Dermis microvascular lymphatic vessel endothelial cell (primary cell): ENCODE measurements around the gene CAPZB. TPM values are rescaled to one million over a fixed set of nuclear protein-coding genes. Genes with fewer than 3 reads are reported as not detected.

Experiments
- DNase-seq, 2 donors: peaks; one replicate each; pipeline versions ENCODE4 v3.0.0 to v3.0.0-alpha.2; 2010; ENCODE audit warnings: low read depth in 2 of 2
- total RNA-seq: library from RNA; depleted of rRNA; stranded (reverse); fragments of >200 nt; gene quantifications from 2 replicates; pipeline ENCODE4 v1.2.1, GENCODE V29; 2014

CAPZB gene
- total RNA-seq, 1 donor from 2014 or later, result 119 TPM

DNA sequence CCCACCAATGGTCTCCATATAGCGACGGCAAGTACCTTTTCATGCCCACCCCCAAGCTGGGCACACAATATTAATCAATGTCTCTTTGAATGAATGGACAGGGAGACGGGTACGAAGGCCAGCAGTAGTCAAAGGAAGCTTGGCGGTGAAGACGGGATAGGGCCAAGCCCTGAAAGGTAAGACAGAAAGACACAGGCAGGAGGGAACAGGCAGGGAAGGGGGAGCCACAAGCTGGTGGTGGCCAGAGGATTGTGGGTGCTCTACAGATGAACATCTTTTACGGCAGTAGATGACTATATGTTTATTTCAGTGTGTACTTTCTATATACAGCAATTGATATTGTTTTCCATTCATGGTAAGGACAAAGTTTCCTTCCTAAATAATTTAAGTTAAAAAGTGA lies 16.3 kb downstream of the CAPZB start:
- DNase-seq, result no peak

DNA sequence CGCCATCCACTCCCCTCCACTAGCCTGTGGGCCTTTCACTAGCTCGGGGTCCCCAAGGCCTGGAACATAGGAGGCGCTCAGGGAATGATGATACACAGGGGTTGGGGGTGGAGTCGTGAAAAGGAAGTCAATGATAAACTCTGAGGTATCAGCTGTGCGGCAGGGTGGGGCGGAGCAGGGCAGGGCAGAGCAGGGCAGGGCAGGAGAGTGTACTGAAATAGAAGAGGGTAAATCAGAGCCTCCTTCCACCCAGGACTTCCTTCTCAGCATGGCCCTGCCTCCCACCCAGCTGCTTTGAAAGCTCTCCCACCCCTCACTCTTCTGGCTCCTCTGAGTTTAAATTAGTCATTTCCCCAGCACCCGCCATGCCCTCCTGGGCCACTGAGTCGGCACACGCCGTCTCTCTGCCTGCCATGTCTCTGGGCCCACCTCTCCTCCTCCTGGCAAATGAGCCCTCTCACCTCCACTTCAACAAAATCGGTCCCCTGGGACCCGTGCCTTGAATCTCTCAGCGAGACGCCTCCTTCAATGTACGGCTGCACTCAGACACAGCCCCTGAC lies 16.9 kb downstream of the CAPZB start:
- DNase-seq, result peak in 1 of 2 donors; percentile 39

DNA sequence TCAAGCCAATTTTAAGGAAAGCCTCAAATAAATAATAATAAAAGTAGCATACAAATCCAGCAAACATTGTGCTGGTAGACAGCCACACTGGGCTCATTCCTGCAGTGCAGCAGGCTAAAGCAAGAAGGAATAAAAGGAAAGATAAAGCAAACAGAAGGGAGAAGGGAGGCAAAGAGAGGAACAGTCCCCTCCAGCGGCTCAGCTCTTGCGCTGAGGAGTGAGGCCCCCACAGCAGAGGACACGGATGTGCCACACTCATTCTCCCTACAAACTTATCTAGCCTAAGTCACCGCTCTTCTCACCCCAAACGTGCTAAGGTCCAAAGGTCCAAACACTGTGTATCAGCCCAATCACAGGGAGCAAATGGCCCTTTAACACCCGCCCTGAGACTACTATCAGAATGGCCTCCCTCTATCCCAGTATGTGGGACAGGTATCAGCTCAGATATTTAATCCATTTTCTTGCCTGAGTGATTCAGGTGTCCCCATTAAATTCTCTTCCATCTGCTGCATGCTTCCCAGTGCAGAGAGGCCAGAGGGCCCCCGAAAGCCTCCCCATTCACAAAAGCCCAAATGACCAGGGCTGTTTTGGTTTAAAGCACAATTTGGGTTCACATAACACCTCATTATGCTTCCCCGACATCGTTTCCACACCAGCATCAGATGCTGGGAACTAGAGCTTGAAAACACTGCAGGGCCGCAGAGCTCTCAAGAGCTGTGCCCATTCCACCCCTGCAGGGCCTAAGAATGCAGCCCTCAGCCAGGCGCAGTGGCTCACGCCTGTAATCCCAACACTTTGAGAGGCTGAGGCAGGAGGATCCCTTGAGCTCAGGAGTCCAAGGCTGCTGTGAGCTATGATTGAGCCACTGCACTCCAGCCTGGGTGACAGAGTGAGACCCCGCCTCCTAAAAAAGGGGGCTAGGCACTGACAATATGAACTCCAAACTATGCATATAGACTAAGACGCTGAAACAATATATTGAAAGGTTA lies 17.8 kb downstream of the CAPZB start:
- DNase-seq, result no peak

DNA sequence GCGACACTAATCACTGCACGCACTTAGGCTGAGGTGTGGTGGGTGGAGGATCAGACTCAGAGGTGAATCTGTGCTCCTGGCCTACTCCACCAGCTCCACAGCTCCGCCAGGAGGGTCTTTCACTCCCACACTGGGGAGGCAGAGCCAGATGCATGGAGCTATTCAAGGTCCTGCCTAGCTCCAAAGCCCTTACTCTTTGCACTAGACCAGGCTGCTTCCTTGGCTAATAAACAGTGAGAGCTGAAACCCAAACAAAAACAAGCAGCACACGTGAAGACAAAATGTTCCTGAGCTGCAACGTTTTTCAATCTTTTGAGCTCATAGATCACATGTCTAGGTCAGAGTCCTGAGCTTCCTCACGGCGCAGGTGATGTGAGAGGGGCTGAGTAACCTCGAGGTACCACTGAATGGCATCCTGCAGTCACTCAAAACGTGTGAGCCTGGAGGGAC lies 19.2 kb downstream of the CAPZB start:
- no peak for DNase-seq

DNA sequence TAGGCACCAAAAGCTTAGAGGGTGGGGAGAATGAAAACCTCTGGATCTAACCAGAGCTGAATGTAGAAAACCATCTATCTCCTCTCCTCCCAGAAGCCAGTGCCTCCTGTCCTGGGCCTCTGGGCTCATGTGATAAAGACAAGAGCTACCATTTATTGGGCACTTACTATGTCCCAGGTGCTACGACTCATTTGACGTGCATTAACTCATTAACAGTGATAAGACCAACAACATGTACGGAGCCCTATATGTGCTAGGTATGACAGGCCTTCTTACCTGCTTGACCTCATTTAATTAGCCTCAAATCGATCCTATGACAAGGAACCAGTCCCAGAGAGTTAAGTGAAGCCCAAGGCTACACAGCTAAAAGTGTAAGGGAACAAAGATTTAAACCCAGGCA lies 19.7 kb downstream of the CAPZB start:
- DNase-seq, result no peak

DNA sequence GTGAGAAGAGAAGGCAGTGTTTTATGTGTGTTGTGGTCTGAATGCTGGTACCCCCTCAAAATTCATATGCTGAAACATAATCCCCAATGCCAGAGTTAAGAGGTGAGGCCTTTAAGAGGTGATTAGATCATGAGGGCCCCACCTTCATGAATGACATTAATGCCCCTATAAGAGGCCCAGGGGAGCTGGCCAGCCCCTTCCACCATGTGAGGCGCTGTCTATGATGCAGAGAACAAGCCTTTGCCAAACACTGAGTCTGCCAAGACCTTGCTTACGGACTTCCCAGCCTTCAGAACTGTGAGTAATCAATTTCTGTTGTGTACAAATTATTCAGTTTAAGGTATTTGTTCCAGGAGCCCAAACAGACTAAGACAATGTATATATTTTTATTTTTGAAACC lies 20.2 kb downstream of the CAPZB start:
- no peak for DNase-seq

DNA sequence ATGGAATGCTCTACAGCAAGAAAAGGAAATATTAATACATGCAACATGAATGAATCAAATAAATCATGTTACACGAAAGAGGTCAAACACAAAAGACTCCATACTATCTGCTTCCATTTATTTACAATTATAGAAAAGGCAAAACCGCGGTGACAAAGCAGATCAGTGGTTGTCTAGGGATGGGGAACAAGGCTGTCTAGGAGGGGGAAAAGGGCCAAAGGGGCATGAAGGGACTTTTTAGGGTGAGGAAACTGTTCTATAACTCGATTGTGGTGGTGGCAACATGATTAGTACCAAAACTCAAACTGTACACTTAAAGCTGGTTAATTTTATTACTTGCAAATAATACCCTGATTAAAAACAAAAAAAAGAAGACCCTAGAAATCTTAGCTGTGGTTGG lies 20.6 kb downstream of the CAPZB start:
- DNase-seq, result no peak

DNA sequence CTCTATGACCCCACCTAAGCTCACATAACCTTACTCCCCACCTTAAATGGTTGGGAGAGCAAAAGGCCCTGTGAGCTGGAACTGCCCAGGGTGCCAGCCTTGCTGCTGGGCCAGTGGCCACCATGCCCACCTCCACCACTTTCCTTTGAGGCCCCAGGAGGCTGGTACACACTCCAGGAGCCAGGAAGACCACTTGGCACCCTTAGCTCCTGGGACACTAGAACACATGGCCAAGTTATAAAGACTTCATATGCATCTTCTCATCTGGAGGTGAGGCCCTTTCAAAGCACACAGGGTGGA lies 21.9 kb downstream of the CAPZB start:
- no peak for DNase-seq

DNA sequence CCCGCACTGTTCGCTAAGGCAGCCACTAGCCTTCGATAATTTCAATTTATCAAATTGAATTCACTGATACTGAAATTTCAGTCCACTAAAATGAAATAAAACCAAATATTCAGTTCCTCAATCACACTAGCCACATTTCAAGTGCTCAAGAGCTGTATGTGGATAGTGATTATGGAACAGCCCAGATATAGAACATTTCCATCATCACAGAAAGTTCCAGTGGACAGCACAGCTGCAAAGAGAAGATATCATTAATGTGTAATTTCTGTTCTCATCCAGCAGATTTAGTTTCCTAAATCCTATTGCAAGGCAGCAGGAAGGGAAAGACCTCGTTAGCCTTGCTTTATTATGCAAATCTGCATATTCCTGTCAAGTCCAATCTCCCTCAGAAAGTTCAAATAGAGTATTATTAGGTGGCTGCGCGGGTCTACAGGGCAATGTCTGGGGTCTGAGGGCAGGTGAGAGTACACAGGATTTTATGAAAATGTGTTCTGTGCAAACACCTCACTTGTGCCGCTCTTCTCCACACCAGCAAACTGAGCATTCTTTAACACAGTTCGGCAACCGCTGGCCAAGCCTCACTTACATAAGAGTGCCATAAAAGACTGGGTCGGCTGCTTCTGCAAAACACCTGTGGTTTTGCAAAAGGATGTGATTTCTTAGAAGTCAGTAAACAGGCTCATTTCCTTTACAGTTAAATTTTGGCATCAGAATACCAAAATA lies 22.4 kb downstream of the CAPZB start:
- no peak for DNase-seq

DNA sequence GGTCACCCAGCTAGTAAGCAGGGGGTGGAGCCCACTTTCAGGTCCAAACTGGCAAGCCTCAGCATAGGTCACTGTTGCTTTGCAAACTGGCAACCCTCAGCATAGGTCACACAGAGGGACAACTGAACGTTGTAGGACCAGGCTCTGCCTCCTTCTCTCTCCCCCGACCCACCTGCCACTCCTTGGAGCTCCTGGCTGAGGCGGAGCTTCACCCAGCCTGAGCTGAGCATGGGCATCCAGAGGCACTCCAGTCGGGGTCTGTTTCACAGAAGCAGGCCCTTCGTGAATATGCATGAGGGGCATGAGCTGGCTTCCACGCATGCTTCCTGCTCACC lies 24.2 kb downstream of the CAPZB start:
- no peak for DNase-seq

DNA sequence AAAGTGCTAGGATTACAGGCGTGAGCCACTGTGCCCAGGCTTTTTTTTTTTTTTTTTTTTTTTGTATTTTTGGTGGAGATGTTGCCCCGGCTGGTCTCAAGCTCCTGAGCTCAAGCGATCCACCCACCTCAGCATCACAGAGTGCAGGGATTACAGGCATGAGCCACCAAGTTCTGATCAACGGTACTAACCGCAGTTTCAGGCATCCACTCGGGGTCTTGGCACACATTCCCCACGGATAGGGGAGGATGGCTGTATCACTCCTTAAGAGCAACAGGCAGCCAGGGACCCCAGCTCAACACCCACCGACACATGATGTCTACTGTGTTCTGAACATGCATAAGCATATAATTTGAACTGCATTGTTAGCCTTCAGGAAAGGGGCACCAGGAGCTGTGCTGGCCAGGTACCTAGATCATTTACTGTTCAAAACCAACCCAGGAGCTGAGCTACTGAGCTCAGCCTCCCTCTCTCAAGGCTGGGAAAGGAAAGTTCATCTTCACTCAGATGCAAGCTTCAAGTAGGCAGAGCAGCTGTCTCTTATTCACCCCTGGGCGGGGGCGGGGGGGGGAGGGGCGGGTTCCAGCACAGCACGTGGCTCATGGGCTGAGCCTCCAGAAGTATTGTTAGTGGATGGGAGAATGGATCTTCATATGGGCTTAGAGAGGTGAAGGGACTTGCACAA lies 24.7 kb downstream of the CAPZB start:
- no peak for DNase-seq

DNA sequence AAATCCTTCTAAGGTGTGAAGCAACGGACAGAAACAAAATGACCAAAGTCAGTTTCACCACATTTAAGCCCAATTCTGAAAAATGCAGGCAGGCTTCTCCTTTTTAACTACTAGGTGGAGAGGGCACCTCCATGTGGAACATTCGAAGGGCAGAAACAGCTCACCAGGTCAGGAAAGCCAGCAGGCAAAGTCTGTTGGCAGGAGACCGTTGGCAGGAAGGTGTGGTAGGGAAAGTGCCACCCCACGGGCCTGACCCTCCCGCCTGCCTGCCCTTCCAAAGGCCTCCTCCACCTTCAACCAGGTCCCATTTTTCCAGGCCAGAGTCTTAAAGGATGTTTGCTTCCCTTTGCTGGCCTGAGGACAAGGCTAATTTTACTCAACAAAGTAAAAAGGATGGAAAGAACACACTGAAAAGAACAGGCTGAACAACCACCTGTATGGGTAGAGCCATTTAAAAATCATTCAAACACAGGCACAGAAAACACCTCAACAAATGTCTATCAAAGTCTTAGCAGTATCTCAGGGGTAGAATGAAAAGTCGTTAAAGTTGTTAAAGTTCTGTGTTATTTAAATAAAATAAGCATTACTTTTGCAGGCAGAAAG lies 26.4 kb downstream of the CAPZB start:
- DNase-seq, result no peak

DNA sequence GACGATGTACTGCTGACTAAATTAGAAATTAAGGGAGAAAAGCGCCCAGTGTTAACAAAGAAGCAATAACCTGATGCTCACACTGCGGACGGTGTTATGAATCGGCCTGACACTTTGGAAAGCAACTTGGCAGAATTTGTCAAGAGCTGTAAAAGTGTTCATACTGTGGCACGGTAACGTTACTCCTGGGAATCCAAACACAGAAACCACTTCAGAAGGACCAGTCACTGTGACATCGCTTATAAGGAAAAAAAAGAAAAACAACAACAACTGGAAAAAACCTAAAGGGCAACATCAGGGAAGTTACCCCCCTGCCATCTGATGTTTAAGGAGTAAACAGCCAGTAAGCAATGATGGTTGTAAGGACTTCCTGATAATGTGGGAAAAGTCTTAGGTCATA lies 27.7 kb downstream of the CAPZB start:
- peak in 1 of 2 donors; percentile 37 for DNase-seq

DNA sequence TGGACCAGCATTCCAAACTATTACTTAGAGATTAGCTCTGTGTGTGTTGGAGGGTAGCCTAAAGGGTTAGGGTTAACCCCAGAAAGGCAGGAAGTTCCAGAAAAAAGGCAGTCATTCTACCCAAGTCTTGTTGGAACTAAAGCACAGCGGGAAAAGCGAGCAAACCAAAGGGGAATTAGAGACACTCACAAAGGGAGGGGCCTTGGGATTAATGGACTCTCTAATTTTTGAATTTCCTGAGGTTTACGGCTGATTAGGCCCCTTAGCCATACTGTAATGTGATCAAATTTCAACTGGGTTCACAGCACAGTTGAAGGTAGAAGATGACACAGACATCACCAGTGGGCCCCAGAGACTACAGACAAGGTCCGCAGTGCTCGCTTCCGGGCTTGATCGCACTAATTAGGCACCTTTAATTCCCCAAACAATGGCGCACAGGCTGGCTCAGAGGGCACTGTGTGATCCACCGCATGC lies 28.3 kb downstream of the CAPZB start:
- DNase-seq, result no peak

DNA sequence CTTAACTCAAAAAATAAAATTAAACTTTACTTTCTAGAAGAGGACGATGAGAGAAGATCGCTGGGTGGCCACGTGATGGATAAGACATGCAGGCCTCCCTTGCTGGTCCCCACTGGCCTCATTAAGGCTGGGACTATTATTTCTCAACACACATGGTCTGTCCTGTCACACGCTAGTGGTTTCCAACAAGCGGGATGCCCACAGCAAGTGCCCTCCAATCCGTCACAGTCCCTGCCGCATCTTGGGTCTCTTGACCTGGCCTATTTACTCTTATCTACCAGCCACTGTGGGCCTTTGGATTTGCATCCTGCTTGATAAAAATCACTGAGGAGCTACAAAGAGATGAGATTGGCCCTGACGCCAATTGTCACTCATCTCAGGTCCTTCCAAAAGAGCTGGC lies 30.0 kb downstream of the CAPZB start:
- no peak for DNase-seq

DNA sequence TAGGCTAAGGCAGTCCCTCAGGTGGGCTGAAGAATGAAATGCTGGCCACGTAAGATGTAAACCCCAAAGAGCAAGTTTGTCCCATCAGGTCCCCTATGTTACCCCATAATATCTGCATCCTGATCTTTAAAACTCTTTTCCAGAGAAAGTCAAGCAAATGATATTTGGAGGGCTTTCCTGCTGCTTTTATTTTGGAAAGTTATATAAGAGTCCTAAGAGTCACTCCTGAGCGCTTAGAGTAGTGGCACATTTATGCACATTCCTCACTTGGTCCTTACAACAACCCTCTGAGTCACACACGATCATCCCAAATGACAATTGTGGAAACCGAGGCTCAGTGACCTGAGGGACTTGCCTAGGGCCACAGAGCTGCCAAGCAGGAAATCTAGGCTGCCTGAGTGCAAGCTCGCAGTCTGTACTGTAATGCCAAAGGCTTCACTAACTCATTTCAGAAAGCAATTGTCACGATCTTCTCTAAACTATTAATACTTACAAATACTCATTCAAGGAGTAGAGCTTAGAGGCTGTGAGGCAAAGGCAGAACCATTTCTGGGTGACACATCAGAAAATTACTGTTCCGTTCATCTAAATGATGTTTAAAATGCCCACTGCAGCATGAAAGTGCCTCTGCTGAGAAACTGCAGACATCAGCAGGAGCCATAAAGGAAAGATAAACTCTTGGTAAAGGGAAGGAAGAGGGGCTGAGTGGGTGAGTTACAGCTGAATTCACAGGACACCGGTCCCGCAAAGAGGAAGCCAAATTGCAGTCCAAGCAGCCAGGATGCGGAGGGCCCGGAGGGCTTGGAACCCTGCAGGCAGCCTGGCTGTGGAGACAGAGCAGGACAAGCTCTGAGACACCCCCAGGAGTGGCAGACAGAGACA lies 30.8 kb downstream of the CAPZB start:
- no peak for DNase-seq

DNA sequence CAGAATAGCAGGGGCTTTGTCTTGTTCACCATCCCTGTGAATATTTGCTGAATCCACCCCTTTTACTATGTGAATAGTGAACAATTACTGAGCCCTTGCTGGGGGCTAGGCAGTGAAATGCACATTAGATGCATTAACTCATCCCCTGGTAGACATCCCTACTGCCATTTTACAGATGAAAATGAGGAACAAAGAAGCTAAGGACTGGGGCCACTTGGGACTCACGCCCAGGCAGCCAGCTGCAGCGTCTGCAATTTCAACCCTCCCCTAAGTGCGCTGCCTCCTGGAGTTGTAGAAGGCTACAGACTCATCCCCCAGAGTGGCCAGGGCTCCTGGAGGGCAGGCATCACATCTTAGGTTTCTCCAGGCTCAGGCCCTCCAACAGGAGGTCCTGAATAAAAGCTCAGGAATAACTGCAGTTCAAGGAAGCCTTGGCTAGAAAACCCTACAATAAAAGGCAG lies 31.6 kb downstream of the CAPZB start:
- DNase-seq, result no peak

DNA sequence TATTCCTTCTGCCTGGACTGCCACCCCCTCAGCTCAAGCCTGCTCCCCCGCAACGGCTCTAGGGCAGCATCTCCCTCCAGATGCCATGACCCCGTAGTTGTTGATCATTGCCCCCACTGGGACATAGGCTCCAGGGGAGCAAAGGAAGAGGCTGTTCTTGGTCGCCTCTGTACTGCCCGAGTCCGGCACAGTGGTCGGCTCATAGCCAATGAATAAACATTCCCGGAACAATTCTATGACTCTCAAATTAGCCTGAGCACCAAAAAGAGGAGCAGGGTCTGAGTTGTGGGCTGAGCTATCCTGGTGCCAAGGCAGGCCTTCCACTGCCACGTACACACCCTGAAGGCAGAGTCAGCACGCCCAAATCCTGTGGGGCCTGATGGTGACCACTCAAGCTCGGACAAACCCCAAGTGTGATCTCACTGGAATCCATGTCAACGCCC lies 33.1 kb downstream of the CAPZB start:
- DNase-seq, result peak in 1 of 2 donors; percentile 38

DNA sequence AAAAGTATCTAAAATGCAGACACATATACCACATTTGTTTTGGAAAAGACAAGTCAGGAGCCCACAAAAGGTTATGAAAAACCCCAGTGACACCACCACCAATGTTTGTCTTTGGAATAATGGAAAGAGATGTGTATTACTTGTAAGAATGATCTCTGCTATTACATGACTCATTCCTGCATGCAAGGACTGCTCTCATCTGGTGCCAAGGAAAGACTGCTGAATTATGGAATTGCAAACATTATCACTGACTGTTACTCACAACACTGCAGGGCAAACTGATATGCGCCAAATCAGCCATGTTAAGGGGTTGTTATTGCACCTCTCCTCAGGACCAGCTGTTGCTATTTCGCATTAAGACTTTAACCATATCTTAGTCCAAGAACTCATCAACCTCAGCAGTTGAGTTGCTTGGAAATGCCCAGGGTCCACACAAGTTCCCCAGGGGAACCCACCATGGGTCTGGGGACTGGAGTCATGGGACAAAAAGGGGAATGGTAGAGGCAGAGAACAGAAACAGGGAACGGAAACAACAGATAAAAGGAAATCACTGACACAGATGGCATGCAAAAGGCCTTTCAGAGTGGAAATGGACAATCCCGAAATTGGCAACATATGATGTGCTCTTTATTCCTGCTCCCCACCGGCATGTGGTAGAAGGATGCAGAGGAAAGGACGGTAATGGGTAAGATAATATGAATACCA lies 34.4 kb downstream of the CAPZB start:
- peak; percentile 82 to 93 for DNase-seq
